ENCODE data around the gene KCTD14. TPM values are rescaled to one million over a fixed set of nuclear protein-coding genes. Genes with fewer than 3 reads are reported as not detected.

KCTD14 gene
- total and polyA plus RNA-seq, 9 of the 15 experiments (the other 6 are each of a cell fraction or from before 2014, with no cell fraction given), result 0.04 to 0.30 (median 0.11) TPM; not detected in 2

DNA sequence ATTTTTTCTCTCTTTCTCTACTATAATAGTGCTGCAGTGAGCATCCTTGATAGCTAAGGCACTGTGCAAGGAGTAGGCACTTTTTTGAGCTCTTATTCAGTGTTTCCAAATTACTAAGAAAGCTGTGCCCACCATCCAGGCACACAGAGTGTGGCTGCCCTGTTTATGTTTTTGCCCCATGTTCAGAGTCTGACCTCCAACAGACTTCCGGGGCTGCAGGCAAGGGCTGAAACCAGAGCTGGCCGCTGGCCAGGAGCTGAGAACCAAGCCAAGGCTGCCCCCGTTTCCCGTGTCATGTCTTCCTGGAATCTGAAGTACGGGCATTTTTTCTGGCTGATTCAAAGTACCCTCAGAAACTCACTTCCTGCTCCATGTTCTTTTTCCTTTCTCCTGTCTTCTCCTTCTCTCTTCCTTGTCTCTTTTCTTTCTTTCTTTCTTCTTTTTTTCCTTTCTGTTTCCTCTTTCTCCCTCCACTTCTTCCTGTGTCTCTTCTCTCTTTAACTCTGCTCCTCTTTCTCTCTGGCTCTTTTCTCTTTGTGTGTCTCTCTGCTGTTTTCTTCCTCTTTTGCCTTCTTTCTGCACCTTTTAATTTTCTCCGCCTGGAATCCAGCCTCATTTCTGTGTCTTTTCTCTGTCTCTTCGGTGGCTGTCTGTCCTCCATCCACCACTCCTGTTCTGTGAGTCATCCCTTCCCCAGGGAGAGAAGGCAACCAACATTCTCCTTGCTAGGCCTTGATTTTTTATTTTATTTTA lies 17.0 kb upstream of the KCTD14 start (continued):
- TF ChIP-seq PCBP1 (IDR thresholded peaks at IDR 0.05; ENCODE audit: low read depth, low read length, poor library complexity, severe bottlenecking) (no peak), EGR1 (conservative IDR thresholded peaks at IDR 0.05) (no peak; the same call in 1 of the 2 replicates), ATF6 (CRISPR knock-in tag; IDR thresholded peaks at IDR 0.05) (no peak), MED1 (CRISPR knock-in tag; IDR thresholded peaks at IDR 0.05; ENCODE audit: borderline replicate concordance) (no peak), ZNF57 (CRISPR knock-in tag; IDR thresholded peaks at IDR 0.05) (no peak), MAFK (IDR thresholded peaks at IDR 0.05; ENCODE audit: low read length) (no peak), ZMIZ1 (IDR thresholded peaks at IDR 0.05; ENCODE audit: low read depth in 2 of 2, low read length in 2 of 2) (no peak), TOE1 (IDR thresholded peaks at IDR 0.05; ENCODE audit: borderline replicate concordance) (peak; percentile 75; the same call in 1 of the 2 replicates), TOE1 (CRISPR knock-in tag; IDR thresholded peaks at IDR 0.05; ENCODE audit: borderline replicate concordance, low read depth) (no peak), FOXP1 (CRISPR knock-in tag; IDR thresholded peaks at IDR 0.05) (no peak), SRSF1 (IDR thresholded peaks at IDR 0.05; ENCODE audit: low read depth, low read length) (no peak), DDX20 (tag; IDR thresholded peaks at IDR 0.05; ENCODE audit: low read depth) (no peak; the same call in 1 of the 2 replicates), BRD9 (IDR thresholded peaks at IDR 0.05; ENCODE audit: low read depth, partially characterized antibody) (peak; percentile 93), TEAD4 (IDR thresholded peaks at IDR 0.05; ENCODE audit: low read length) (peak; percentile 20; the same call in 1 of the 2 replicates), TEAD4 (CRISPR knock-in tag; IDR thresholded peaks at IDR 0.05; ENCODE audit: borderline replicate concordance) (no peak), LARP7 (IDR thresholded peaks at IDR 0.05) (peak; percentile 98)
- TF ChIP-seq, protein P1, sequence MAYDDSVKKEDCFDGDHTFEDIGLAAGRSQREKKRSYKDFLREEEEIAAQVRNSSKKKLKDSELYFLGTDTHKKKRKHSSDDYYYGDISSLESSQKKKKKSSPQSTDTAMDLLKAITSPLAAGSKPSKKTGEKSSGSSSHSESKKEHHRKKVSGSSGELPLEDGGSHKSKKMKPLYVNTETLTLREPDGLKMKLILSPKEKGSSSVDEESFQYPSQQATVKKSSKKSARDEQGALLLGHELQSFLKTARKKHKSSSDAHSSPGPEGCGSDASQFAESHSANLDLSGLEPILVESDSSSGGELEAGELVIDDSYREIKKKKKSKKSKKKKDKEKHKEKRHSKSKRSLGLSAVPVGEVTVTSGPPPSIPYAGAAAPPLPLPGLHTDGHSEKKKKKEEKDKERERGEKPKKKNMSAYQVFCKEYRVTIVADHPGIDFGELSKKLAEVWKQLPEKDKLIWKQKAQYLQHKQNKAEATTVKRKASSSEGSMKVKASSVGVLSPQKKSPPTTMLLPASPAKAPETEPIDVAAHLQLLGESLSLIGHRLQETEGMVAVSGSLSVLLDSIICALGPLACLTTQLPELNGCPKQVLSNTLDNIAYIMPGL (CRISPR knock-in tag; IDR thresholded peaks at IDR 0.05), result no peak
- TF ChIP-seq, protein P2, sequence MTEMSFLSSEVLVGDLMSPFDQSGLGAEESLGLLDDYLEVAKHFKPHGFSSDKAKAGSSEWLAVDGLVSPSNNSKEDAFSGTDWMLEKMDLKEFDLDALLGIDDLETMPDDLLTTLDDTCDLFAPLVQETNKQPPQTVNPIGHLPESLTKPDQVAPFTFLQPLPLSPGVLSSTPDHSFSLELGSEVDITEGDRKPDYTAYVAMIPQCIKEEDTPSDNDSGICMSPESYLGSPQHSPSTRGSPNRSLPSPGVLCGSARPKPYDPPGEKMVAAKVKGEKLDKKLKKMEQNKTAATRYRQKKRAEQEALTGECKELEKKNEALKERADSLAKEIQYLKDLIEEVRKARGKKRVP (CRISPR knock-in tag; IDR thresholded peaks at IDR 0.05), result peak; percentile 39; the same call in 1 of the 2 replicates
